T-helper 9 cell (primary cell): Measurements from ENCODE around the gene PLXNB2.

Experiments used
- DNase-seq: peaks from one replicate; pipeline ENCODE4 v3.0.0-alpha.2; 2020

PLXNB2 gene

GRCh38 chr22:50310031-50310722 is 2.7 kb upstream of the PLXNB2 start:
- no peak for DNase-seq

GRCh38 chr22:50309601-50309991 is 2.1 kb upstream of the PLXNB2 start:
- no peak for DNase-seq

- DNase-seq: no peak
Measured at GRCh38 chr22:50308986-50309600, 1.6 kb upstream of the PLXNB2 start.

GRCh38 chr22:50308597-50308935 is 1.1 kb upstream of the PLXNB2 start:
- no peak for DNase-seq

GRCh38 chr22:50307890-50308596 is 597 bp upstream of the PLXNB2 start:
- DNase-seq: no peak

GRCh38 chr22:50305923-50306566 is 1.4 kb downstream of the PLXNB2 start:
- no peak for DNase-seq

- no peak for DNase-seq
Measured at GRCh38 chr22:50305393-50305922, 2.0 kb downstream of the PLXNB2 start.

DNA sequence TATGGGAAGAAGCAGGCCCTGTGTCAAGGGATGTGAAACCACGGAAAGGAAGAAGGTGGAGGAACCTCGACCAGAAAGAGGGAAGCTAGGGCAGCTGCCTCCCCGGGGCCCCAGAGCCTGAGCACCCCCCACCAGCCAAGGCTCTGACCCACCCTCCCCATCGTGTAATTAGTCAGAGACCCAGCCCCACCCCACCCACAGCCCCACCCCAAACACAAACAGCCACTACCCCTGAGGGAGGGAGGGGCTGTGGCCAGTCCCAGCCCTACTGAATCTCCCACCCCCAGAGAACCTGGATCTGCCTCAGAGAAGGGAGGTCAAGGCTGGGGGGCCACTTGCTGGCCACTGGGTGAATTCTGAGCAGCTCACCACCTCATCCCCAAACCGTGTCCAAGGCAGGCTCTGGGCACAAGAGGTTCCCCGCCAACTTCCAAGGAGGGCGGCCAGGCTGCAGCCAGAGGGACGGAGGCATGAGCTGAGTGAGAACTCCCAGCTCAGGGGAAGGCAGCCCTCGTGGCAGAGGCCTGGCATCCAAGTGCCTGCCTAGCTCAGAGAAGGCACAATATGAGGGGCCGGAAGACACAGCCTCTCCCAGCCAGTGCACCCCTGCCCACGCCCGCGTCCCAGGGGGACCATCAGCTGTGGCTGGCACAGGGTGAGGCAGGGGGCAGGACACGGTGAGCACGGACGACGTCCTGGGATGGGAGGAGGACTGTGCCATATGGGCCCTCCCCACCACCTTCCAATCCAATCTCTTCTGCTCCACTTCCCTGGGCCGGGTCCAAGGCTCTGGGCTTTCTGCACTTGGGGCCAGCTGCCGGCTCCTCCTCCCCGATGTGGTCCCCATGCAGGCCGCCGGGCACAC is 2.7 kb downstream of the PLXNB2 start:
- no peak for DNase-seq

GRCh38 chr22:50303848-50304527 is 3.5 kb downstream of the PLXNB2 start:
- no peak for DNase-seq

- no peak for DNase-seq
Measured at GRCh38 chr22:50303515-50303847, 4.0 kb downstream of the PLXNB2 start.

DNA sequence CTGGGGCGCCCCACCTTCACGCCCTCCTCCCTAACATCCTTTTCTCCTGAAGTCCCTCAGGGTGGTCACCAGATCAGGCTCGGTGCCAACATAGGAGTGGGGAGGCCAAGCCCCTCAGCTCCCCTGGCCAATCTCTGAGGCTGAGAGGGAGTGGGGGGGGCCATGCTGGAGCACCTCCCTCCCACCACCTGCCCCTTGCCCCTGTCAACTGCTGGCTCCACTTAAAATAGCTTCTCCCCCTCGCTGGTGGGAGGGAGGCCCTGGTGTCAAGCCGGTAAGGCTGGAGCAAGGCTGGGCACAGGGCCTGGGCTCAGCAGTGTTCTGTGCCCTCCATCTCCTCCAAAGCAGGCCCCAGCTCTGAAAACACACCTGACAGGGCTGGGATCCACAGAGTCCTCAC is 4.9 kb downstream of the PLXNB2 start:
- DNase-seq: no peak

DNA sequence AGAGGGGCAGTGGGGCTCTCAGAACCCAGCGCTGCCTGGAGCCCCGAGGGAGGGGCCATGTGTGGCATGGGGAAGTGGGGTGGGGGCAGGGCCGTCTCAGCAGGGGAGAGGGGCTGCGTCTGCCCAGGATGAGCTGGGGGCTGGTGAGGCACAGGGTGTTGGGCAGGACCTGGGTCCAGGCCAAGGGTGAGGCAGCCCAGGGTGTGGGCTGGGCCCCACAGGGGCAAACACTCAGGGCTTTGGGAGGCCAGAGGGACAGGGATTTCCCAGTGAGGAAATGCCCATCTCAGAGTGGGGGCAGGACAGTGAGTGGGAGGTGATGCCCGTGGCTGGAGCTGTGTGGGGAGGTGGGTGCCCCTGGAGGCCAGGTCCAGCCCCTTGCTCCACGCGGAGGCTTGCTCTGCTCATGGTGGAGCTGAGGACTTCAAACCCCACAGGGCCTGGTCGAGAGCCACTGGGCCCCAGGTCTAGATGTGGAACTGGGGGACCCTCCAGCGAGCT is 5.4 kb downstream of the PLXNB2 start:
- DNase-seq: no peak

DNA sequence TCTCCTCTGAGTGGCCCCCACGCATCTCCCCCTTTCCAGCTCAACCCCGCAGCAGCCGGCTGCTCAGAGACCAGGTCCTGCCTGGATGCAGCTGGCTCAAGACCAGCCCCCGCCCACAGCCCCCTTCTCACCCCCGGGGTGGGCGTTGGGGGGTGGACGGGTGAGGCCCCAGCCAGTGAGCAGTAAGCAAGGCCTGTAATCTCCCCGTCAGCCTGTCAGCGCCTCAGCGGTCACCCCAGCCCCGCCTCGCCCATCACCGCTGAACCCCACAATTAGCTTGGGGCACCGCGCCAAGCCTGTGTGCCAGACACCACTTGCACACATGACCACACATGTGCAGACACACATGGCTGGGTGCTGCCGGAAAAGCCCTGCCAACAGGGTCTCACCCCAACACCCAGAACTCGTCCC is 5.9 kb downstream of the PLXNB2 start:
- DNase-seq: no peak

DNA sequence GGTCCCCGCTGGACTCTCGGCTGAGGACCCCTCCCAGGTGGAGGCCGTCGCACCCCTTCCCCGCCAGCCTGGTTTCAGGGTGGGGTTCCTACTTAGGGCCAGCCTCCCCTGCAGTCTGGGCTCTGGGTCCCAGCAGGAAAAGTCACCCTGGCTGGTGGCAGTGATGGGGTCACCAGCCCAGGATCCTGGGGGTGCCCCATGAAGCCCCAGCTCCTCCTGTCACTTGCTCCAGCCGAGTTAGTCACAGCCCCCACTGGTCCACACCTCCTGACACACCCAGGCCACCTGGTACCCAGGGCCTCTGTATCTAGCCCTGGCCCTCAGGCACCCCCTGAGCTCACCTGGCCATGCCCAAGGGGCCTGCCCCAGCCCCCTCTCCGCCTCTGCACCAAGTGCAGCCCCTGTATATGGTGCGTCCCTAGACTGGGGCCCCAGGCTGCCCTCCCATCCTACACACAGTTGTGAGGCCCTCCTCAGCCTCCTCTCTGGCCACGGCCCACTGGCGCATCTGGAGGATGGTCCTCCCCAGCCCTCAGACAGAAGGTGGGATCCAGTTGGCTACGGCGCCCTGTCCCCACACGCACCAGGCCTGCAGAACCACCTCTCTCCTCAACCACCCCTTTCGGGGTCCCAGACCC is 6.7 kb downstream of the PLXNB2 start:
- no peak for DNase-seq

GRCh38 chr22:50299785-50300619 is 7.4 kb downstream of the PLXNB2 start:
- no peak for DNase-seq

GRCh38 chr22:50298937-50299784 is 8.3 kb downstream of the PLXNB2 start:
- DNase-seq: no peak

DNA sequence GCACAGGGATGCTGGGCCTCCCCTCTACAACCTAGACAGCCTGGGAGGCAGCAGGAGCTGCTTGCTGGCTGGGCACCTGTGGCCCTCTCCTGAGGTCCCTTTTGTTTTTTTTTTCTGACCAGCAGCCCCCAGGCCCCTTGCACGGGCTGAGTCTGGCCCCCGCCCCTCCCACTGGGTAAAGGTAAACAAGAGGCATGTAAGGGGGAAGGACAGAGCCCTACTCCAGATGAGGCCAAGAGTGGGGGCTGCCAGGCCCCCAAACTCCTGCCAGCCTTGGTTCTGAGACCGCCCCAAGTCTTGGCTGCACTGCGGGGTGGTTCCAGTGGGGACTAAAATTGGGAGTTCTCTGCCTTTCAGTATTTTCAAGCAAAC is 9.2 kb downstream of the PLXNB2 start:
- DNase-seq: no peak

DNA sequence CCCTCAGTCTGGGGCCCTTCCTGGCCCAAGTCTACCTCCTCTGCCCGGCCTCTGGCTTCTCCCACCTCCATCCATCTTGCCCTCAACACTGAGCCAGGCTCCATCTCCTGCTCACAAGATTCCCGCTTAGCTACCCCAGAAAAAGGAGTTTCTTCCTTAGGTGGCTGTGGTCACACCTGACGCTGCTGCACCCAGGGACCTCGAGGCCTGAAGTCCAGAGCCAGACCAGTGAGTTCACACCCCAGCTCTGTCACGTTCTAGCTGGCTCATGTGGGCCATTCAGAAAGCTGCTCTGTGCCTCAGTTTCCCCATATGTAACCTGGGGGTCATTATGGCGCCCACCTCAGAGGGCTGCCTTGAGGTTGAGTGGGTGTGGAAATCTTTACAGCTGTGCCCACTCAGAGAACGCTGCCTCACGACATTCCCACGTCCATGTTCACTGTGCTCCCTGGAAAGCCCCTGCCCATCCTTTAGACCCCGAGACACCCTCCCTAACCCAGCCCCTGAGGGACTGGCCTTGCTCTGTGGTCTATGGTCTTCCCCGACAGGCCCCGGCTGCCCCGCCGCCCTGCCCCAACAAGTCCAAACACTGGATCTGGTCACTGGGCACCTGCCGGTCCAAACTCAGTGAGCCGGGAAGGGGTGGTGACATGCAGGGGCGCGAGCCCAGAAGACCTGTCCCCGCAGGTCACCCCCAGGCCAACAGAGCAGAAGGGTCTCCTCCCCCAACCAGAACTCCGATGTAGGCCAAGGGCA is 9.8 kb downstream of the PLXNB2 start:
- DNase-seq: no peak
